HepG2 (cell line): ENCODE results near the gene LIMK2. TPM values are rescaled to one million over a fixed set of nuclear protein-coding genes. Genes with fewer than 3 reads are reported as not detected.

ENCODE experiments used
- ARHGAP35 ChIP-seq: sonication (generic); formaldehyde crosslinking; IDR thresholded peaks from 2 replicates; pipeline ENCODE4 v1.9.0; 2022; ENCODE audit warnings: mild to moderate bottlenecking, inconsistent platforms, moderate library complexity, missing genetic modification reagents, borderline replicate concordance
- ELF1 ChIP-seq: sonication (generic); formaldehyde crosslinking; IDR thresholded peaks from 2 replicates; pipeline ENCODE4 v1.4.0; 2020; ENCODE audit warnings: missing genetic modification reagents
- GZF1 ChIP-seq: sonication (generic); formaldehyde crosslinking; IDR thresholded peaks from 2 replicates; pipeline ENCODE4 v1.5.1; 2020; ENCODE audit warnings: mild to moderate bottlenecking, missing genetic modification reagents
- KDM5A ChIP-seq: fragments of 200-600 bp; sonication (generic); IDR thresholded peaks from 2 replicates; pipeline ENCODE4 v1.7.0; 2018; ENCODE audit warnings: antibody characterized with exemption, mild to moderate bottlenecking, low read length, borderline replicate concordance
- MBD4 ChIP-seq: IDR thresholded peaks from 2 replicates; pipeline ENCODE4 v1.6.1; 2012; ENCODE audit warnings: low read length, inconsistent platforms, borderline replicate concordance
- NFYC ChIP-seq: IDR thresholded peaks from 2 replicates; pipeline ENCODE4 v1.6.1; 2016; ENCODE audit warnings: missing genetic modification reagents, missing compliant biosample characterization
- PHB2 ChIP-seq: fragments of 450-650 bp; IDR thresholded peaks from 2 replicates; pipeline ENCODE4 v1.6.1; 2018; ENCODE audit not compliant: partially characterized antibody
- PHF5A ChIP-seq: IDR thresholded peaks from one replicate; pipeline ENCODE4 v1.6.1; 2018; ENCODE audit warnings: low read depth, missing genetic modification reagents; ENCODE audit not compliant: unreplicated experiment
- PRPF4 ChIP-seq: fragments of 200-400 bp; formaldehyde crosslinking; IDR thresholded peaks from 2 replicates; pipeline ENCODE4 v1.6.1; 2016; ENCODE audit warnings: low read length, low read depth; ENCODE audit not compliant: poor library complexity, severe bottlenecking
- RXRB ChIP-seq: IDR thresholded peaks from 2 replicates; pipeline ENCODE4 v1.6.1; 2016; ENCODE audit warnings: borderline replicate concordance, missing genetic modification reagents, missing compliant biosample characterization
- SRF ChIP-seq: IDR thresholded peaks from 2 replicates; pipeline ENCODE4 v1.6.1; 2011; ENCODE audit warnings: mild to moderate bottlenecking, low read depth, low read length, moderate library complexity
- SSRP1 ChIP-seq: IDR thresholded peaks from 2 replicates; pipeline ENCODE4 v1.6.1; 2016; ENCODE audit warnings: control low read depth
- XRCC5 ChIP-seq: fragments of 200-400 bp; formaldehyde crosslinking; optimal IDR thresholded peaks from 2 replicates; pipeline ENCODE3; 2017; ENCODE audit warnings: mild to moderate bottlenecking, low read length
- ZFAT ChIP-seq: sonication (generic); formaldehyde crosslinking; conservative IDR thresholded peaks from 2 replicates; pipeline ENCODE4 v1.8.1; 2023; ENCODE audit warnings: missing genetic modification reagents, inconsistent platforms
- ZFP90 ChIP-seq: sonication (generic); formaldehyde crosslinking; IDR thresholded peaks from 2 replicates; pipeline ENCODE4 v1.8.0; 2022; ENCODE audit warnings: missing genetic modification reagents, mild to moderate bottlenecking, inconsistent platforms, borderline replicate concordance
- ZNF264 ChIP-seq: sonication (generic); formaldehyde crosslinking; IDR thresholded peaks from 2 replicates; pipeline ENCODE4 v1.4.0; 2020; ENCODE audit warnings: missing genetic modification reagents
- ZNF30 ChIP-seq: sonication (generic); formaldehyde crosslinking; IDR thresholded peaks from 2 replicates; pipeline ENCODE4 v1.5.0; 2020; ENCODE audit warnings: mild to moderate bottlenecking, missing genetic modification reagents
- ZNF567 ChIP-seq: sonication (generic); formaldehyde crosslinking; IDR thresholded peaks from 2 replicates; pipeline ENCODE4 v1.8.1; 2023; ENCODE audit warnings: mild to moderate bottlenecking, missing genetic modification reagents, borderline replicate concordance
- ZNF569 ChIP-seq: sonication (generic); formaldehyde crosslinking; IDR thresholded peaks from 2 replicates; pipeline ENCODE4 v1.5.0; 2020; ENCODE audit warnings: mild to moderate bottlenecking, missing genetic modification reagents, moderate library complexity, borderline replicate concordance
- ZSCAN31 ChIP-seq: sonication (generic); formaldehyde crosslinking; IDR thresholded peaks from 2 replicates; pipeline ENCODE4 v1.5.0; 2020; ENCODE audit warnings: low read depth, mild to moderate bottlenecking, missing genetic modification reagents
- polyA plus RNA-seq, 8 experiments: library from polyadenylated mRNA; depleted of rRNA in 3 of 8; stranded (reverse) in 7 of 8; unstranded in 1 of 8; fragments of >200 nt; fragmentation: Illumina TruSeq in 4 of 8; extraction: Trizol in 4 of 8; gene quantifications; 2 replicates each; pipeline versions ENCODE4 v1.2.1 to v1.2.3, GENCODE V29; 2011 to 2016; ENCODE audit warnings: low read depth in 4 of 8, missing spikeins in 1 of 8, mixed read lengths in 1 of 8; ENCODE audit not compliant: insufficient read depth in 1 of 8
- total RNA-seq, 5 experiments: library from RNA; depleted of rRNA; stranded (reverse); fragments of >200 nt; fragmentation: Illumina TruSeq; extraction: Trizol; gene quantifications; 2 replicates each; pipeline ENCODE4 v1.2.3, GENCODE V29; 2016; ENCODE audit warnings: low read depth in 1 of 5
- TF ChIP-seq, protein P1 (sequence below): sonication (generic); formaldehyde crosslinking; IDR thresholded peaks from 2 replicates; pipeline ENCODE4 v1.4.0; 2020; ENCODE audit warnings: missing genetic modification reagents, mild to moderate bottlenecking, borderline replicate concordance
- TF ChIP-seq, protein P2 (sequence below): sonication (generic); formaldehyde crosslinking; IDR thresholded peaks from 2 replicates; pipeline ENCODE4 v1.8.1; 2023; ENCODE audit warnings: mild to moderate bottlenecking, inconsistent platforms, moderate library complexity, missing genetic modification reagents, borderline replicate concordance
- TF ChIP-seq, protein P3 (sequence below): sonication (generic); formaldehyde crosslinking; IDR thresholded peaks from 2 replicates; pipeline ENCODE4 v1.8.0; 2022; ENCODE audit warnings: missing genetic modification reagents, mild to moderate bottlenecking, inconsistent platforms, borderline replicate concordance
- TF ChIP-seq, protein P4 (sequence below): sonication (generic); formaldehyde crosslinking; IDR thresholded peaks from 2 replicates; pipeline ENCODE4 v1.4.0; 2020; ENCODE audit warnings: missing genetic modification reagents, borderline replicate concordance

Gene LIMK2
- total and polyA plus RNA-seq, 2 of the 13 experiments (the other 11 are each of a cell fraction or from before 2014, with no cell fraction given), result 20.9 to 29.8 TPM

DNA sequence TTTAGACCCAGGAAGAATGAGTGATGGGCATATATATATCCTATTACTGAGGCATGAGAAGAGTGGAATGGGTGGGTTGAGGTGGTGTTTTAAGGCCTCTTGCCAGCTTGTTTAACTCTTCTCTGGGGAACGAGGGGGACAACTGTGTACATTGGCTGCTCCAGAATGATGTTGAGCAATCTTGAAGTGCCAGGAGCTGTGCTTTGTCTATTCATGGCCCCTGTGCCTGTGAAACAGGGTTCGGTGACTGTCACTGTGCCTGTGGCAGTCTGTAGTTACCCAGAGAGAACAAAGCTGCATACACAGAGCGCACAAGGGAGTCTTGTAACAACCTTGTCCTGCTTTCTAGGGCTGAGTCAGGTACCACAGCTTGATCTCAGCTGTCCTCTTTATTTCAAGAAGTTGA lies 11.7 kb downstream of the LIMK2 start (continued):
- TF ChIP-seq, protein P1, sequence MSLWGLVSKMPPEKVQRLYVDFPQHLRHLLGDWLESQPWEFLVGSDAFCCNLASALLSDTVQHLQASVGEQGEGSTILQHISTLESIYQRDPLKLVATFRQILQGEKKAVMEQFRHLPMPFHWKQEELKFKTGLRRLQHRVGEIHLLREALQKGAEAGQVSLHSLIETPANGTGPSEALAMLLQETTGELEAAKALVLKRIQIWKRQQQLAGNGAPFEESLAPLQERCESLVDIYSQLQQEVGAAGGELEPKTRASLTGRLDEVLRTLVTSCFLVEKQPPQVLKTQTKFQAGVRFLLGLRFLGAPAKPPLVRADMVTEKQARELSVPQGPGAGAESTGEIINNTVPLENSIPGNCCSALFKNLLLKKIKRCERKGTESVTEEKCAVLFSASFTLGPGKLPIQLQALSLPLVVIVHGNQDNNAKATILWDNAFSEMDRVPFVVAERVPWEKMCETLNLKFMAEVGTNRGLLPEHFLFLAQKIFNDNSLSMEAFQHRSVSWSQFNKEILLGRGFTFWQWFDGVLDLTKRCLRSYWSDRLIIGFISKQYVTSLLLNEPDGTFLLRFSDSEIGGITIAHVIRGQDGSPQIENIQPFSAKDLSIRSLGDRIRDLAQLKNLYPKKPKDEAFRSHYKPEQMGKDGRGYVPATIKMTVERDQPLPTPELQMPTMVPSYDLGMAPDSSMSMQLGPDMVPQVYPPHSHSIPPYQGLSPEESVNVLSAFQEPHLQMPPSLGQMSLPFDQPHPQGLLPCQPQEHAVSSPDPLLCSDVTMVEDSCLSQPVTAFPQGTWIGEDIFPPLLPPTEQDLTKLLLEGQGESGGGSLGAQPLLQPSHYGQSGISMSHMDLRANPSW (CRISPR knock-in tag), result no peak
- TF ChIP-seq ZNF30 (CRISPR knock-in tag) (no peak), SSRP1 (CRISPR knock-in tag) (no peak), MBD4 (no peak), ZNF567 (CRISPR knock-in tag) (0 out of 2 replicates have a peak, but pooled peaks have one; percentile 72), XRCC5 (peak; percentile 84), ELF1 (CRISPR knock-in tag) (no peak), ZSCAN31 (CRISPR knock-in tag) (peak; percentile 58), RXRB (CRISPR knock-in tag) (peak; percentile 62; the same call in 1 of the 2 replicates), GZF1 (CRISPR knock-in tag) (no peak), PRPF4 (no peak), ZFAT (no peak), SRF (no peak), ZNF264 (CRISPR knock-in tag) (0 out of 2 replicates have a peak, but pooled peaks have one; percentile 40), PHF5A (no peak), KDM5A (no peak; the same call in 1 of the 2 replicates), ARHGAP35 (CRISPR knock-in tag) (no peak), NFYC (CRISPR knock-in tag) (no peak), ZNF569 (CRISPR knock-in tag) (no peak), PHB2 (no peak), ZFP90 (CRISPR knock-in tag) (peak; percentile 35; the same call in 1 of the 2 replicates)
- TF ChIP-seq, protein P2, sequence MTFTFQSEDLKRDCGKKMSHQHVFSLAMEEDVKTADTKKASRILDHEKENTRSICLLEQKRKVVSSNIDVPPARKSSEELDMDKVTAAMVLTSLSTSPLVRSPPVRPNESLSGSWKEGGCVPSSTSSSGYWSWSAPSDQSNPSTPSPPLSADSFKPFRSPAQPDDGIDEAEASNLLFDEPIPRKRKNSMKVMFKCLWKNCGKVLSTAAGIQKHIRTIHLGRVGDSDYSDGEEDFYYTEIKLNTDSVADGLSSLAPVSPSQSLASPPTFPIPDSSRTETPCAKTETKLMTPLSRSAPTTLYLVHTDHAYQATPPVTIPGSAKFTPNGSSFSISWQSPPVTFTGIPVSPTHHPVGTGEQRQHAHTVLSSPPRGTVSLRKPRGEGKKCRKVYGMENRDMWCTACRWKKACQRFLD (CRISPR knock-in tag), result no peak
- TF ChIP-seq, protein P3, sequence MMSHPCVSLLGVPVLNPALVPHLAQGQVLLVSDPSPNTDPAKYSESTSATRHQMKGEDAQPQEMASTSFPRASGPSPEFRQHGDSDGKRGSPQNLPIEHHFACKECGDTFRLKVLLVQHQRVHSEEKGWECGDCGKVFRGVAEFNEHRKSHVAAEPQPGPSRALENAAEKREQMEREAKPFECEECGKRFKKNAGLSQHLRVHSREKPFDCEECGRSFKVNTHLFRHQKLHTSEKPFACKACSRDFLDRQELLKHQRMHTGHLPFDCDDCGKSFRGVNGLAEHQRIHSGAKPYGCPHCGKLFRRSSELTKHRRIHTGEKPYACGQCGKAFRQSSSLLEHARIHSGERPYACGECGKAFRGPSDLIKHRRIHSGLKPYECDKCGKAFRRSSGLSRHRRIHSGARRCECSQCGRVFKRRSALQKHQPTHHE, result no peak
- TF ChIP-seq, protein P4, sequence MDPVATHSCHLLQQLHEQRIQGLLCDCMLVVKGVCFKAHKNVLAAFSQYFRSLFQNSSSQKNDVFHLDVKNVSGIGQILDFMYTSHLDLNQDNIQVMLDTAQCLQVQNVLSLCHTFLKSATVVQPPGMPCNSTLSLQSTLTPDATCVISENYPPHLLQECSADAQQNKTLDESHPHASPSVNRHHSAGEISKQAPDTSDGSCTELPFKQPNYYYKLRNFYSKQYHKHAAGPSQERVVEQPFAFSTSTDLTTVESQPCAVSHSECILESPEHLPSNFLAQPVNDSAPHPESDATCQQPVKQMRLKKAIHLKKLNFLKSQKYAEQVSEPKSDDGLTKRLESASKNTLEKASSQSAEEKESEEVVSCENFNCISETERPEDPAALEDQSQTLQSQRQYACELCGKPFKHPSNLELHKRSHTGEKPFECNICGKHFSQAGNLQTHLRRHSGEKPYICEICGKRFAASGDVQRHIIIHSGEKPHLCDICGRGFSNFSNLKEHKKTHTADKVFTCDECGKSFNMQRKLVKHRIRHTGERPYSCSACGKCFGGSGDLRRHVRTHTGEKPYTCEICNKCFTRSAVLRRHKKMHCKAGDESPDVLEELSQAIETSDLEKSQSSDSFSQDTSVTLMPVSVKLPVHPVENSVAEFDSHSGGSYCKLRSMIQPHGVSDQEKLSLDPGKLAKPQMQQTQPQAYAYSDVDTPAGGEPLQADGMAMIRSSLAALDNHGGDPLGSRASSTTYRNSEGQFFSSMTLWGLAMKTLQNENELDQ (CRISPR knock-in tag), result no peak
